H1 (cell line): ENCODE results near the gene GABRP.

Source experiments
- ASH2L ChIP-seq: fragments of 200-600, 300-600 bp; sonication (generic); IDR thresholded peaks from one replicate; pipeline ENCODE4 v1.7.1; 2017; ENCODE audit warnings: low read length
- ATF2 ChIP-seq: IDR thresholded peaks from 2 replicates; pipeline ENCODE4 v1.6.1; 2012; ENCODE audit warnings: low read length, inconsistent platforms
- ATF3 ChIP-seq: IDR thresholded peaks from 2 replicates; pipeline ENCODE4 v1.6.1; 2011; ENCODE audit warnings: low read depth, mild to moderate bottlenecking, low read length; ENCODE audit not compliant: insufficient read depth
- BACH1 ChIP-seq: IDR thresholded peaks from 2 replicates; pipeline ENCODE4 v1.6.1; 2012; ENCODE audit warnings: low read length, improper control_type of control experiment
- CEBPB ChIP-seq: IDR thresholded peaks from 2 replicates; pipeline ENCODE4 v1.6.1; 2012; ENCODE audit warnings: low read depth, low read length
- CTCF ChIP-seq, 3 experiments: IDR thresholded peaks; 1 replicate in 2 of 3; 2 replicates in 1 of 3; pipeline versions ENCODE4 v1.5.1 to v1.6.1; 2011; ENCODE audit warnings: low read length in 3 of 3, mild to moderate bottlenecking in 3 of 3, inconsistent platforms in 2 of 3, low read depth in 1 of 3, moderate library complexity in 1 of 3; ENCODE audit not compliant: insufficient read depth in 1 of 3; ENCODE audit errors: control extremely low read depth in 1 of 3
- EZH2 ChIP-seq: fragments of 200-600 bp; sonication (generic); IDR thresholded peaks from 2 replicates; pipeline ENCODE4 v1.7.1; 2012; ENCODE audit warnings: low read depth, mild to moderate bottlenecking, moderate library complexity, low read length, inconsistent platforms; ENCODE audit not compliant: severe bottlenecking
- MAFK ChIP-seq: IDR thresholded peaks from 2 replicates; pipeline ENCODE4 v1.6.1; 2012; ENCODE audit warnings: low read depth, mild to moderate bottlenecking, improper control_type of control experiment, low read length
- POLR2A ChIP-seq, 2 experiments: IDR thresholded peaks; 1 replicate in 1 of 2; 2 replicates in 1 of 2; pipeline ENCODE4 v1.6.1; 2011; ENCODE audit warnings: low read depth in 2 of 2, low read length in 2 of 2, mild to moderate bottlenecking in 2 of 2; ENCODE audit errors: control extremely low read depth in 1 of 2
- POLR2AphosphoS5 ChIP-seq: IDR thresholded peaks from 2 replicates; pipeline ENCODE4 v1.6.1; 2011; ENCODE audit warnings: low read depth, low read length
- SUZ12 ChIP-seq: fragments of 200-600 bp; sonication (generic); IDR thresholded peaks from 2 replicates; pipeline ENCODE4 v1.6.1; 2012; ENCODE audit warnings: mild to moderate bottlenecking, inconsistent platforms, low read length, moderate library complexity, mixed read lengths
- TAF1 ChIP-seq: IDR thresholded peaks from 2 replicates; pipeline ENCODE4 v1.6.1; 2011; ENCODE audit warnings: mild to moderate bottlenecking, low read depth, low read length
- YY1 ChIP-seq: IDR thresholded peaks from 2 replicates; pipeline ENCODE4 v1.6.1; 2011; ENCODE audit warnings: low read depth, mild to moderate bottlenecking, low read length

GRCh38 chr5:170846846-170847245, 63.3 kb downstream of the GABRP start:
- TF ChIP-seq ATF3: no peak
- TF ChIP-seq POLR2A (IDR thresholded peaks at IDR 0.05; ENCODE audit: control extremely low read depth in 1 of 2, low read depth in 2 of 2, low read length in 2 of 2): no peak
- TF ChIP-seq ATF2: no peak
- TF ChIP-seq SUZ12: no peak
- TF ChIP-seq BACH1: no peak
- no peak for TF ChIP-seq CTCF (IDR thresholded peaks at IDR 0.05; ENCODE audit: control extremely low read depth in 1 of 3, insufficient read depth in 1 of 3, low read depth in 1 of 3, low read length in 3 of 3)
- TF ChIP-seq CEBPB: no peak
- TF ChIP-seq EZH2: no peak
- TF ChIP-seq MAFK: no peak
- no peak for TF ChIP-seq YY1
- no peak for TF ChIP-seq POLR2AphosphoS5
- no peak for TF ChIP-seq TAF1
- no peak for TF ChIP-seq ASH2L
